Limb (tissue), 2 donors: Measurements from ENCODE around the gene VIL1.

Experiments
- DNase-seq, 2 donors: peaks; one replicate each; pipeline ENCODE4 v3.0.0-alpha.2; 2016; ENCODE audit errors: extremely low spot score in 2 of 2

VIL1 gene

DNA sequence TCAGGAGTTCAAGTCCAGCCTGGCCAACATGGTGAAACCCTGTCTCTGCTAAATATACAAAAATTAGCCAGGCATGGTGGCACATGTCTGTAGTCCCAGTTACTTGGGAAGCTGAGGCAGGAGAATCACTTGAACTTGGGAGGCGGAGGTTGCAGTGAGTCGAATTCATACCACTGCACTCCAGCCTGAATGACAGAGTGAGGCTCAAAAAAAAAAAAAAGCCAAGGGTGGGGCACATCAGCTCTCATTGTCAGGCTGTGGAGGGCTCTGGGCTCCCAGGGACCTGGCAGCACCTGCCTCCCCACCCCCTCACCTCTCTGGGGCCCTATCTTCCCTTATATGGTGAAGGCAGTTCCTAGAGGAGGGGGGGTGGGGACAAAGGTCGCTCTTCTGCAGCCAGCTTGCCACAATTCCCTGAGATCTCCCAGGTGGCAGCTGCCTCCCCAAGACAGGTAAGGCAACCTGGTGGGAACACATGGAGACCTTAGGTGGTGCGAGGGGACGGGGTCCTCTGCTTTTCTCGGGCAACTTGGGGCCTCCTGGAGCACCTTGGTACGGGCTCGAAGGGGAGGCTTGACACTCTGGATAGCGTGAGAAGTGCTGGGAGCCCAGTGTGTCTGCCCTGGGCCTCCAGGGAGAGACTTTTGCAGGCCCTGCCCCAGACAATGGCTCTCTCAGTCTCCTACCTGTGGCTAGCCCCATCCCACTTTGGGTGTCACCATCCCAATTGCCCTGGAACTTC lies at the start of gene VIL1:
TSS of gene VIL1 (plus strand) at position 407 of the 742 bp plus-strand sequence. CDS start 4,656 bp downstream, outside the sequence.
- no peak for DNase-seq

DNA sequence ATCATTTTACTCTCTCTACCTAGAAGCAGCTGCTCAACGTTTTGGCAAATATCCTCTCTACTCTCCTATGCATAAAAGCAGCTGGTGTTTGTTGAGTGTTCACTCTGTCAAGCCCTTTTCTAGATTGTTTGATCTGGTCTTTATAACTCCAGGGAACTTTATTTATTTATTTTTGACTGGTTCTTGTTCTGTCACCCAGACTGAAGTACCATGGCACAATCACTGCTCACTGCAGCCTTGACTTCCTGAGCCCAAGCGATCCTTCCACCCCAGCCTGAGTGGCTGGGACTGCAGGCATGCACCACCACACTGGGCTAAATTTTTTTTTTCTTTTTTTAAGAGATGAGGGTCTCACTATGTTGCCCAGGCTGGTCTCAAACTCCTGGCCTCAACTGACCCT lies 49.6 kb upstream of the VIL1 start:
- DNase-seq, result no peak

DNA sequence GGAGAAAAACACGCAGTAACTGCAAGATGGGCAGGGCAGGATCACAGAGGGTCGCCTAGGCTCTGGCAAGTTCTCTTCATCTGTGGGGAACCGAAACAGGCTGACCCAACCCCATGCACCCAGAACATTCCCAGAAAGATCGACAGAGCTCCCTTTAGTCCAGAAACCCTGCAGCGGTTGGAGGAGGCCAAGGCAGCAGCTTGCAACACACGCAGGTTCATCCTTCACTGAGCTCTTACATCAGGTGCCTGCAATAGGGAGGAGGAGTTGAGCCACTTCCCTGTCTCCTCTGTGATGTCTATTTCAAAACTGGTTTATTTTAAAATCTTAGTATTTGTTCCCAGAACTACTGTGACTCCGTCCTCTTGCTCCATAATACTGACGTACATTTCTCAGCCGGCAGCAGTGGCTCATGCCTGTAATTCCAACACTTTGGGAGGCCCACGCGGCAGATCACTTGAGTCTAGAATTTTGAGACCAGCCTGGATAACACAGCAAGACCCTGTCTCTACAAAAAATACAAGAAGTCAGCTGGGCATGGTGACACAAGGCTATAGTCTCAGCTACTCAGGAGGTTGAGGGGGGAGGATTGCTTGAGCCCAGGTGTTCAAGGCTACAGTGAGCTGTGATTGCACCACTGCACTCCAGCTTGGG lies 48.4 kb upstream of the VIL1 start:
- no peak for DNase-seq

DNA sequence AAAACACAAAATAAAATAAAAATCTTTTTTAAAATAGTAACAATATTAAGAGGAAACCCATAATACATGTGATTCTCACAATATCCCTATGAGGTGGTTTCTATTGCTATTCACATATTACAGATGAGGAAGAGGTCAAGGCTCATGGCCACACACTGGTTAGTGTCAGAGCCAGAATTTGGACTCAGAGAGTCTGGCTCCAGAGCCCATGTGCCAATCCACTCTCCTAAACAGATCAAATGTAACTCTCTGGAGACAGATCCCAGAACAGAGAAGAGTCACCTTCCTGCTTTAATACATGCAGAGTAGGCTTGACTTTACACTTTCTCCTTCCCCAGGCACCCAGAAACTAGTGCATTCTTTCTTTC lies 47.0 kb upstream of the VIL1 start:
- no peak for DNase-seq

DNA sequence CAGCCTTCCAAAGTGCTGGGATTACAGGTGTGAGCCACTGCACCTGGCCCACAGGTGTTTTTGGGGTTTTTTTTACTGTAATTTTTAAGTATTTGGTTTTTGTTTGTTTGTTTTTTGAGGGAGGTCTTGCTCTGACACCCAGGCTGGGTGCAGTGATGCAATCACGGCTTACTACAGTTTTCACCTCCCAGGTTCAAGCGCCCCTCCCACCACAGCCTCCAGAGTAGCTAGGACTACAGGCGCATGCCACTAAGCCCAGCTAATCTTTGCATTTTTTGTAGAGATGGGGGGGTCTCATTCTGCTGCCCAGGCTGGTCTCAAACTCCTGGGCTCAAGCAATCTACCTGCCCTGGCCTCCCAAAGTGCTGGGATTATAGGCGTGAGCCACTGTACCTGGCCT lies 44.1 kb upstream of the VIL1 start:
- DNase-seq, result no peak

DNA sequence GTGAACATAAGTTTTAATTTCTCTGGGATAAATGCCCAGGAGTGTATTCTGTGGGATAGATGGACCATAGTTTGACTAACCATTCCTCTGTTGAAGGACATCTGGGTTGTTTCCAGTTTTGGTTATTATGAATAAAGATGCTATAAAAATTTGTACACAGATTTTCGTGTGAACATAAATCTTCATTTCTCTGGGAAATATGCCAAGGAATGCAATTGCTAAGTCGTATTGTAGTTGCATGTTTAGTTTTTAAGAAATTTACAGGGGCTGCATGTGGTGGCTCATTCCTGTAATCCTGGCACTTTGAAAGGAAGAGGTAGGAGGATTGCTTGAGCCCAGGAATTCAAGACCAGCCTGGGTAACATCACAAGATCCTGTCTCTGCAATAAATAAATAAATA lies 43.7 kb upstream of the VIL1 start:
- no peak for DNase-seq

DNA sequence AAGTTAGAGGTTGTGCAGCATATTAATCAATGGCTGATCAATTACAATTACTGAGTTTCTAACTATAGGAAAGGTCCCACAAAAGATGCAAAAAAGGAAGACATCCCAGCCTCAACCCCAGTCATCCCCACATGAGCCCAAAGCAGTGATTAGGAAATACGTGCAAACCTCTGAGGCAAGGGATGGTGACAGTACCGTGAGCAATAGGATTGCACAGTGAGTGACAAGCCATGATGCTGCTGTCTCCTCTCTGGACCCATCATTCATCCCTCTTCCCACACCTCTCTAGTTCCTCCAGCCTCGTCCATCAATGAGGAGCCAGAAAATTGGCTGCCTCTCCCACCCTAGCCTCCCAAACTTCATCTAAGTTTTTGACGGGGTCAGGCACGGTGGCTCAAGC lies 40.9 kb upstream of the VIL1 start:
- no peak for DNase-seq

DNA sequence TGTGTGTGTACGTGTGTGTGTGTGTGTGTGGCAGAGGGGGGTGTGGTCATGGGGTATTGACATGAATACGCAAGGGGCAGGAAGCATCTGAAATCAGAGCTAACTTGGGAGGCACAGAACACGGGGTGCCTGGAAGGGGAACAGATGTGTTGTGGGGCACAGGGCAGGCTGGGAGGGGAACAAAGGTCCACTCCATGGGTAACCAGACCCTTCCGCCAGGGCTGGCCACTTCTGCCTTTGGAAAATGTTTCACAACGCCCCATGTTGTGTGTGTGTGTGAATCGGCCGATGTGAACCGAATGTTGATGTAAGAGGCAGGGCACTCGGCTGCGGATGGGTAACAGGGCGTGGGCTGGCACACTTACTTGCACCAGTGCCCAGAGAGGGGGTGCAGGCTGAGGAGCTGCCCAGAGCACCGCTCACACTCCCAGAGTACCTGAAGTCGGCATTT lies 37.0 kb upstream of the VIL1 start, which contains the start of gene SLC11A1:
TSS of gene SLC11A1 (plus strand) at position 358 of the 451 bp plus-strand sequence. CDS start 96 bp downstream, outside the sequence.
- no peak for DNase-seq

DNA sequence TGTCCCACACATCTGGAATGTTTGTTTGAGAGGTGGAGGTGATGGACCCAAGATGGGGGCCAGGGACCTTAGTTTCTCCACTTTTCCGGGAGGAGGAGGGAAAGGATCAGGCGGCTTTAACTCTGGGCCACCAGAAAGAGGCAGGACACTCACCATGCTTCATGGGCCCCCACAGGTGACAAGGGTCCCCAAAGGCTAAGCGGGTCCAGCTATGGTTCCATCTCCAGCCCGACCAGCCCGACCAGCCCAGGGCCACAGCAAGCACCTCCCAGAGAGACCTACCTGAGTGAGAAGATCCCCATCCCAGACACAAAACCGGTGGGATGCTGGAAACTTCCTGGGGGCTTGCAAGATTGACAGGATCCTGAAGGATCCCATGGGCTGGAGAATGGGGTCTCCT lies 36.1 kb upstream of the VIL1 start:
- no peak for DNase-seq

DNA sequence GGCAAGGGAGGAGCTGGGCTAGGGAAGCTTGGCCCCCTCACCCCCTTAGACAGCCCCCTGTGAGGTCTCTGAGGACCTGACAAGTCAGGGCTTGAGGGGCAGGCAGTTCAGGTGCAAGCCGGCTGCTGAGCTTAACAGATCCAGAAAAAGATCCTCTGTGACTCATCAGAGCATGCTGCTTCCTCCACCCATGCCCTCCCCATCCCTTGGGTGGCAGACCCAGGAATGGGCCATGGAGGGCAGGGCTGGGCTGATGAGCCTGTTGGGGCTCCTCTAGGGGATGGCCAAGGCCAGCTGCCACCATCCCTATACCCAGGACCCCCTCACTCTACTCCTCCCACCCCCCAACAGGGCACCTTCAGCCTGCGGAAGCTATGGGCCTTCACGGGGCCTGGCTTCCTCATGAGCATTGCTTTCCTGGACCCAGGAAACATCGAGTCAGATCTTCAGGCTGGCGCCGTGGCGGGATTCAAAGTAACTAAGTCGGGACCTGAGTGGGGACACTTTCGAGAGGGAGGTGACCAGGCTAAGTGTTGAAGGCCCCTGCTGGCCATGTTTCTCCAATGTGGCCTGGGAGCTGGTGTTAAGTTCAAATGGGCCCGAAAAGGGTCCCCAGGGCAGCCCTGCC lies 34.9 kb upstream of the VIL1 start:
- no peak for DNase-seq

DNA sequence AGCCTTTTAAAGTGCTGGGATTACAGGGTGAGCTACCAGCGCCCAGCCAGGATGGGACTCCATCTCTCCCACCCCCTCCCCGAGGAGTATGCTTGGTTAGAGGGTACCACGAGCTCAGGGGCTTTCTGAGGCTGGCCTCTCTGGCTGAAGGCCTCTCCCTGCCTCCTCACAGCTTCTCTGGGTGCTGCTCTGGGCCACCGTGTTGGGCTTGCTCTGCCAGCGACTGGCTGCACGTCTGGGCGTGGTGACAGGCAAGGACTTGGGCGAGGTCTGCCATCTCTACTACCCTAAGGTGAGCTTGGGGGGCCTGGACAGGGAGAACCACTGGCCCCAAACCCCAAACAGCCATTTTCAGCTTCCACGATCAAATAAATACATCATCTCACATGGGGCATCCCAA lies 33.9 kb upstream of the VIL1 start:
- DNase-seq, result no peak

DNA sequence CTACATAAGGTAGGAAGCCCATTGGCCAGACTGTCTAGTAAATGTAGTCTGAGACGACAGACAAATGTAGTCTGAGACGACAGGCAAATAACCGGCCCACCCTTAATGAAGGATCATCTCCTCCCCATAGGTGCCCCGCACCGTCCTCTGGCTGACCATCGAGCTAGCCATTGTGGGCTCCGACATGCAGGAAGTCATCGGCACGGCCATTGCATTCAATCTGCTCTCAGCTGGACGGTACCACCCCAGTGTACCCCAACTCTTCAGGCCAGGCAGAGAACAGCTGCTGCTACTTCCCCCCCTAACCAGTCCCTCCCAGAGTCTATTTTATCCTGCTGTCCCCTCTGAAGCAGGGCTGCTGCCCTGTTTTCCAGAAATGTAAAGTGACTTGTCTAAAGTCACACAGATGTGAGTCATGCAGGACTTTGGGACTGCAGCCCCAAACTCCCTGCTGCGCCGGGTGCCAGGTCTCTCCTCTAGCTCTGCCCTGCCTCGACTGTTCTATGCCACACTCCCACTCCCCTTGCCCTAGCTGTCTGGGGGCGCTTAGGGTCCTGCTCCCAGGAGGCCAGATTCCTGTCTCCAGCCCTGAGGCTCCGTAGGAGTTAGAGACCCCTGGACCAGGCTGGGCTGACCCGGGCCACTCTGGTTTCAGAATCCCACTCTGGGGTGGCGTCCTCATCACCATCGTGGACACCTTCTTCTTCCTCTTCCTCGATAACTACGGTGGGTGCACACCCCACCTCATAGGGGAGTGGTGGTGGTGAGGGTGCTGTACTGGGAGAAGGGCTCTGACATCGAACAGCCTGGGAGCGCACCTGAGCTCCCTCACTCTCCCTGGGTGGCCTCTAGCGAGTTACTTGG lies 32.2 kb upstream of the VIL1 start:
- DNase-seq, result no peak

DNA sequence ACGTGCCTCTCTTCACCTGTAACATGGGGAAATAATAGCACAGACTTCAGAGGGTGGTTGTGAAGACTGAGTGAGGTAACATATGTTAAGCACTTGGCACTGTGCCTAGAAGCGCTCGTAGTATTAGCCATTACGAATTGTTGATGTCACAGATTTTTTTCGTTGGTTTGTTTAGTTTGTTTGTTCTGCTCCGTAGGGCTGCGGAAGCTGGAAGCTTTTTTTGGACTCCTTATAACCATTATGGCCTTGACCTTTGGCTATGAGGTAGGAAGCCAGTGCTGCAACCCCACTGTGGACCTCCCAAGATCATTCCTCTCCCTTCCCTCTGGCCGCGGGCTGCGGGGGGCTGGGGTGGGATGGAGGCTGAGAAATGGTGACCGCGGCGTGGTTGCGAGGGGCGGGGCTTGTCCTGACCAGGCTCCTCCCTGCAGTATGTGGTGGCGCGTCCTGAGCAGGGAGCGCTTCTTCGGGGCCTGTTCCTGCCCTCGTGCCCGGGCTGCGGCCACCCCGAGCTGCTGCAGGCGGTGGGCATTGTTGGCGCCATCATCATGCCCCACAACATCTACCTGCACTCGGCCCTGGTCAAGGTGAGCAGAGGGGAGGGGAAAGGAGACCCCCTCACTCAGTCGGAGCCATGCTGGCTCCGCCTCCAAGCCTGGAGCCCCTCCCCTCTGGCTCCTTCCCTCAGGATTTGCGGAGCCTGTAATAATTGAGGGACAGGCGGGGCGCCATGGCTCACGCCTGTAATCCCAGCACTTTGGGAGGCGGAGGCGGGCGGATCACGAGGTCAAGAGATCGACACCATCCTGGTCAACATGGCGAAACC lies 31.3 kb upstream of the VIL1 start:
- DNase-seq, result peak; percentile 59 to 80

DNA sequence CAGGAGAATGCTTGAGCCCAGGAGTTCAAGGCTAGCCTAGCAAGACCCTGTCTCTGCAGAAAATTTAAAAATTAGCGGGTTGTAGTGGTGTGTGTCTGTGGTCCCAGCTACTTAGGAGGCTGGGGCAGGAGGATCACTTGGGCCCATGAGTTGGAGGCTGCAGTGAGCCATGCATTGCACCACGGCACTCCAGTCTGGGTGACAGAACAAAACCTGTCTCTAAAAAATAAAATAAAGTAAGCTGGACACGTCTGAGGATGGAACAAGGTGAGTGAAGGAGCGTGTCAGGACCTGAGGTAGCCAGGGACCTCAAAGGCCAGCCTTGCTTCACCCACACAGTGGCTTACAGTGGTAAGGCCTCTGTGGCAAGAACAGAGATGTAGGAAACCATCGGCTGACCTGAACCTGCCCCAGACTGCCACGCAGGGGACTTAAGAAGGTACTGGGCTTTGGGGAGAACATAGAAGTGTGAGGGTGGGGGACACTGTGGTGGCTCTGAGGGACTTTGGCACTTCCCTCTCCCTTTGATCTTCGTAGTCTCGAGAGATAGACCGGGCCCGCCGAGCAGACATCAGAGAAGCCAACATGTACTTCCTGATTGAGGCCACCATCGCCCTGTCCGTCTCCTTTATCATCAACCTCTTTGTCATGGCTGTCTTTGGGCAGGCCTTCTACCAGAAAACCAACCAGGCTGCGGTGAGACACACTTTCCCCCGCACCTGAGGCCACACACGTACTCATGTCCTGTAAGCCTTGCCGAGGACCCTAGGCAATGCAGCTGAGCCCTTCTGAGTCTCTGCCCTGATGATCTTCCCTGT lies 29.4 kb upstream of the VIL1 start:
- no peak for DNase-seq

DNA sequence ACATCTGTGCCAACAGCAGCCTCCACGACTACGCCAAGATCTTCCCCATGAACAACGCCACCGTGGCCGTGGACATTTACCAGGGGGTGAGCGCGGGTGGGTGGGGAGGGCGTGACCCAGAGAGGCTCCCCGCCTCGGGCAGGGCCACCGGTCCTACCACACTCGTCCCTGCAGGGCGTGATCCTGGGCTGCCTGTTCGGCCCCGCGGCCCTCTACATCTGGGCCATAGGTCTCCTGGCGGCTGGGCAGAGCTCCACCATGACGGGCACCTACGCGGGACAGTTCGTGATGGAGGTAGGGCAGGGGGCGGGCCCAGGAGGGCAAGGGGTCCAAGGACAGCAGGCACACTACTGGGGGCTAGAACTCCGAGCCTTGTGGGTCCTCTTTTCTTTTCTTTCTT lies 27.7 kb upstream of the VIL1 start:
- no peak for DNase-seq

DNA sequence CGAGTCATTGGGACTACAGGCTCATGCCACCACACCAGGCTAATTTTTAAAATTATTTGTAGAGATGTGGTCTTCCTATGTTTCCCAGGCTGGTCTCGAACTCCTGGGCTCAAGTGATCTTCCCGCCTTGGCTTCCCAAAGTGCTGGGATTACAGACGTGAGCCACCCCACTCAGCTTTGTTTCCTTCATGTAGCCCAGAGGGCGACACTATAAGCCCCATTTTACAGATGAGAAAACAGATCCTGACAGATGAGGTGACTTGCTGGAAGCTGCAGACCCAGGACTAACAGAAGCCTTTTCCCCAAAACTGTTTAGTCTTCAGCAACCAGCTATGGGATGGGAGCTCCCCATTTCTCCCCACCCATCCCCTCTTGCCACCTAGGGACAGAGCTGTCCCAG lies 26.5 kb upstream of the VIL1 start:
- no peak for DNase-seq

DNA sequence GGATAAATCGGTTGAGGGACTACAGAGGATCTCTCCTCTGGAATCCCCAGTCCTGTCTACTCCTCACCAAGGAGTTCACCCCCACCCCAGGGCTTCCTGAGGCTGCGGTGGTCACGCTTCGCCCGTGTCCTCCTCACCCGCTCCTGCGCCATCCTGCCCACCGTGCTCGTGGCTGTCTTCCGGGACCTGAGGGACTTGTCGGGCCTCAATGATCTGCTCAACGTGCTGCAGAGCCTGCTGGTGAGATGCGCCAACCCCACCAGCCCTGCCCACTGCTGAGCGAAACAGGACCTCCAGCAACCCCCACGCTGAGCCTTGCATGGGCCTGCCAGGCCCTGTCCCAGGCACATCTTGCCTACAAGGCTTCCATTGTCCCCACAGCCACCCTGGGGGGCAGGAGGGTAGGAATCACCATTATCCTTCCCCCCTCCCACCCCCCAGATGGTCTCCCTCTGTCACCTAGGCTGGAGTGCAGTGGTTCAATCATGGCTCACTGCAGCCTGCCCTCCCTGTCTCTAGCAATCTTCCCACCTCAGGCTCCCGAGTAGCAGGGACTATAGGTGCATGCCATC lies 25.9 kb upstream of the VIL1 start:
- DNase-seq, result no peak

DNA sequence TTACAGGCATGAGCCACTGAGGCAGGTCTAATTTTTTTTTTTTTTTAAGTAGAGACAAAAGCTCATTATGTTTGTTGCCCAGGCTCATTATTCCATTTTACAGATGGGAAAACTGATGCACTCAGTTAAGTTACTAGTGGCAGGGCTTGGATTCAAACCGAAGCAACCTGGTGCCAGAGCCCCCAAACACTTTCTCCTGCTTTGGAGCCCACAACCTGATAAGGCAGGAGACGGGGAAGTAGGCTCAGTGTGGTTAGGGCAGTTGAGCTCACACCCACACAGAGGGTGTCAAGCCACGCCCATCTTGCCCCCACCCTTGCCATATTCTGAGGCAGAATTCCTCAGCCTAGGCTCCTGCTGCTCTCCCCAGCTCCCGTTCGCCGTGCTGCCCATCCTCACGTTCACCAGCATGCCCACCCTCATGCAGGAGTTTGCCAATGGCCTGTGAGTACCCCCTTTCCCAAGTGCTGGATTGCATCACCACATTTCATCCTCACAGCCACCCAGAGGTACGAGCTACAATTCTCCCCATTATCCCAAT lies 25.1 kb upstream of the VIL1 start:
- no peak for DNase-seq
